ENCODE results near the gene AMBRA1.

- TF ChIP-seq CTCF (IDR thresholded peaks at IDR 0.05) (no peak), POLR2AphosphoS5 (IDR thresholded peaks at IDR 0.05) (no peak)
These were observed 162.6 kb downstream of the AMBRA1 start for GRCh38 chr11:46431211-46431610.

Measured in transverse colon (tissue), 4 donors.